Aorta (tissue), 5 donors: ENCODE measurements around the gene KRI1. TPM values are rescaled to one million over a fixed set of nuclear protein-coding genes. Genes with fewer than 3 reads are reported as not detected.
"Not testable (repeated sequence)": the region's sequence is repeated elsewhere in the genome, so short reads cannot be mapped to it uniquely, and the experiment has no call there.

Experiments used
- ATAC-seq: fragments of 200-7000 bp; cut with Tn5 transposase; one replicate; pipeline ENCODE4 v1.9.1; 2022; ENCODE audit warnings: moderate library complexity; ENCODE audit not compliant: low FRiP score
- DNase-seq, 2 donors: peaks; one replicate each; pipeline ENCODE4 v3.0.0-alpha.2; 2020
- H3K27ac ChIP-seq, 2 donors: one replicate each; pipeline ENCODE4 v1.5.1; 2013; ENCODE audit warnings: low read length in 2 of 2, mild to moderate bottlenecking in 2 of 2, moderate library complexity in 2 of 2, control low read depth in 1 of 2, inconsistent platforms in 1 of 2, low read depth in 1 of 2
- H3K27me3 ChIP-seq, 2 donors: one replicate each; pipeline ENCODE4 v1.6.1; 2013; ENCODE audit warnings: control low read depth in 1 of 2, low read length in 1 of 2, mild to moderate bottlenecking in 1 of 2, moderate library complexity in 1 of 2; ENCODE audit not compliant: insufficient read depth in 2 of 2, control insufficient read depth in 1 of 2
- H3K36me3 ChIP-seq, 2 donors: one replicate each; pipeline ENCODE4 v1.6.1; 2013; ENCODE audit warnings: control low read depth in 1 of 2, low read length in 1 of 2, mild to moderate bottlenecking in 1 of 2; ENCODE audit not compliant: insufficient read depth in 2 of 2, control insufficient read depth in 1 of 2
- H3K4me1 ChIP-seq, 2 donors: one replicate each; pipeline ENCODE4 v1.6.1; 2013; ENCODE audit warnings: low read length in 2 of 2, control low read depth in 1 of 2, mild to moderate bottlenecking in 1 of 2, moderate library complexity in 1 of 2; ENCODE audit not compliant: insufficient read depth in 2 of 2, control insufficient read depth in 1 of 2
- H3K4me3 ChIP-seq, 2 donors: one replicate each; pipeline ENCODE4 v1.5.1; 2013; ENCODE audit warnings: low read length in 2 of 2, control low read depth in 1 of 2, mild to moderate bottlenecking in 1 of 2
- H3K9me3 ChIP-seq: one replicate; pipeline ENCODE4 v1.6.1; 2013; ENCODE audit warnings: mild to moderate bottlenecking, low read length; ENCODE audit not compliant: control insufficient read depth
- WGBS, 2 donors: extraction: QIAGEN DNeasy Blood & Tissue Kit; methylation state at CpG; one replicate each; pipeline ENCODE4 v1.1.7; 2013; 5-methylcytosine and 5-hydroxymethylcytosine counted together
- intact Hi-C, 2 donors: fragments of 100-400 bp; cut with DNase I; formaldehyde crosslinking; loops; one replicate each; pipeline versions ENCODE4 v1.14.2 to v1.15.0; 2022
- polyA plus RNA-seq, 2 donors: library from polyadenylated mRNA; stranded (reverse); fragments of 200-250 nt; gene quantifications; one replicate each; pipeline ENCODE4 v1.2.3, GENCODE V29; 2013
- total RNA-seq, 2 donors: library from RNA; stranded (reverse); fragmentation: NEBNext Ultra II Directional; extraction: Animal tissue kit (Norgen Biotek cat#: 25700); gene quantifications; one replicate each; pipeline ENCODE4 v1.2.1, GENCODE V29; 2021
- donor health status: healthy with polysubstance abuse.
- donor health status: Bipolar disorder and iron deficiency.
- donor health status: DM: no; HTN: no; CAD: no.
- donor health status: DM: no; HTN: no; CAD: no.
- donor health status: DM: yes; HTN: yes; CAD: no.

Gene KRI1
- total and polyA plus RNA-seq, 4 donors = 6.4 to 41.0 (median 17.3) TPM

- intact Hi-C loops = no loop called here
- Histone ChIP-seq H3K4me3 (no peak overlapping the region), H3K27me3 (no peaks in the 10 kb centered on the region), H3K36me3 (no peaks in the 10 kb centered on the region), H3K9me3 (no peaks in the 10 kb centered on the region), H3K27ac (no peak overlapping the region), H3K4me1 (no peaks in the 10 kb centered on the region)
- WGBS, 2 donors = 65 to 69% methylated on average over 11 of the region's 11 CpGs
- ATAC-seq (no peak), DNase-seq (no peak)
Measured at GRCh38 chr19:10537668-10538067, 28.1 kb downstream of the KRI1 start.

GRCh38 chr19:10535613-10536012, 30.2 kb downstream of the KRI1 start:
- DNase-seq (no peak), ATAC-seq (no peak)
- Histone ChIP-seq H3K27ac (no peak overlapping the region), H3K27me3 (no peaks in the 10 kb centered on the region), H3K9me3 (no peaks in the 10 kb centered on the region), H3K36me3 (no peaks in the 10 kb centered on the region), H3K4me3 (no peak overlapping the region), H3K4me1 (no peaks in the 10 kb centered on the region)
- WGBS, 2 donors = 84 to 89% methylated on average over 6 of the region's 6 CpGs
- intact Hi-C loops = no loop called here

GRCh38 chr19:10533646-10534386, 32.0 kb downstream of the KRI1 start:
- Histone ChIP-seq H3K36me3 (no peaks in the 10 kb centered on the region), H3K4me1 (no peaks in the 10 kb centered on the region), H3K27ac (peak overlapping the region in 1 of 2 donors; percentile 26), H3K4me3 (no peak overlapping the region), H3K9me3 (no peaks in the 10 kb centered on the region), H3K27me3 (no peaks in the 10 kb centered on the region)
- DNase-seq = no peak
- 41 to 44% methylated on average over 10 of the region's 10 CpGs for WGBS, 2 donors
- ATAC-seq = peak; percentile 22
- intact Hi-C loops = no loop called here

- DNase-seq = no peak
- 93 to 98% methylated on average over 1 of the region's 1 CpG for WGBS, 2 donors
- no peaks in the 10 kb centered on the region for H3K27me3 ChIP-seq
- no peak overlapping the region for H3K4me3 ChIP-seq
- no peaks in the 10 kb centered on the region for H3K9me3 ChIP-seq
- H3K36me3 ChIP-seq = no peaks in the 10 kb centered on the region
- H3K27ac ChIP-seq = no peak overlapping the region
- no peaks in the 10 kb centered on the region for H3K4me1 ChIP-seq
- no peak for ATAC-seq
- intact Hi-C loops = no loop called here
Measured at GRCh38 chr19:10532457-10532856, 33.4 kb downstream of the KRI1 start.

- H3K27me3 ChIP-seq, H3K27ac ChIP-seq, H3K36me3 ChIP-seq, intact Hi-C loops, H3K4me1 ChIP-seq, ATAC-seq, H3K4me3 ChIP-seq, DNase-seq, H3K9me3 ChIP-seq: not testable (repeated sequence)
- WGBS, 2 donors = 92 to 93% methylated on average over 8 of the region's 8 CpGs
Measured at GRCh38 chr19:10526887-10527286, 38.9 kb downstream of the KRI1 start.

GRCh38 chr19:10525636-10526035, 40.2 kb downstream of the KRI1 start:
- Histone ChIP-seq H3K9me3 (no peaks in the 10 kb centered on the region), H3K36me3 (no peaks in the 10 kb centered on the region), H3K27me3 (no peaks in the 10 kb centered on the region), H3K4me3 (no peak overlapping the region), H3K27ac (no peak overlapping the region), H3K4me1 (no peaks in the 10 kb centered on the region)
- DNase-seq (no peak), ATAC-seq (no peak)
- 95 to 97% methylated on average over 7 of the region's 7 CpGs for WGBS, 2 donors
- intact Hi-C loops = no loop called here

- no peaks in the 10 kb centered on the region for H3K9me3 ChIP-seq
- DNase-seq (no peak), ATAC-seq (no peak)
- H3K27ac ChIP-seq = no peak overlapping the region
- H3K27me3 ChIP-seq = no peaks in the 10 kb centered on the region
- intact Hi-C loops = no loop called here
- no peaks in the 10 kb centered on the region for H3K4me1 ChIP-seq
- H3K4me3 ChIP-seq = no peak overlapping the region
- 79 to 91% methylated on average over 3 of the region's 3 CpGs for WGBS, 2 donors
- H3K36me3 ChIP-seq = no peaks in the 10 kb centered on the region
Measured at GRCh38 chr19:10523135-10523636, 42.6 kb downstream of the KRI1 start.

- no peaks in the 10 kb centered on the region for H3K4me1 ChIP-seq
- H3K9me3 ChIP-seq = no peaks in the 10 kb centered on the region
- H3K36me3 ChIP-seq = no peaks in the 10 kb centered on the region
- no peak for DNase-seq
- 75 to 76% methylated on average over 13 of the region's 13 CpGs for WGBS, 2 donors
- no peaks in the 10 kb centered on the region for H3K27me3 ChIP-seq
- no peak overlapping the region for H3K4me3 ChIP-seq
- no peak overlapping the region for H3K27ac ChIP-seq
- no peak for ATAC-seq
- intact Hi-C loops = no loop called here
Measured at GRCh38 chr19:10521461-10522171, 44.2 kb downstream of the KRI1 start.
